Endothelial cell of umbilical vein (primary cell): ENCODE measurements around the gene DAZAP1. TPM values are rescaled to one million over a fixed set of nuclear protein-coding genes. Genes with fewer than 3 reads are reported as not detected.

Source experiments
- BruUV-seq: library from RNA; stranded (reverse); fragments of 400-500 nt; replicated peaks from 2 replicates; lab custom pipeline; 2021; lab: Mats Ljungman, UMichigan
- CTCF ChIA-PET: fragments of 300-600, 350-600 bp; sonication (Branson Sonifier 250); formaldehyde crosslinking; loops from one replicate; lab custom pipeline; 2021; ENCODE audit warnings: antibody characterized with exemption, inconsistent platforms; lab: Charles Lee
- POLR2A ChIA-PET: fragments of 300-600, 350-600 bp; sonication (Branson Sonifier 250); formaldehyde crosslinking; loops from one replicate; lab custom pipeline; 2021; ENCODE audit warnings: antibody characterized with exemption, inconsistent platforms; lab: Charles Lee
- DNase-seq: peaks from one replicate; pipeline ENCODE4 v3.0.0-alpha.2; 2011; ENCODE audit warnings: low read depth, low spot score
- FAIRE-seq: peaks from 2 replicates; lab custom pipeline; 2011; peaks lifted over from hg19 to GRCh38; lab: Jason Lieb, UNC
- H2AFZ ChIP-seq: 2 replicates; pipeline ENCODE4 v1.6.0; 2012; ENCODE audit warnings: low read depth, low read length, control low read depth, inconsistent platforms
- H3K27ac ChIP-seq: 2 replicates; pipeline ENCODE4 v1.5.1; 2011; ENCODE audit warnings: low read depth, mild to moderate bottlenecking, control low read depth, low read length, moderate library complexity; ENCODE audit not compliant: insufficient read depth
- H3K27me3 ChIP-seq, 2 experiments: 2 replicates each; pipeline versions ENCODE4 v1.6.0 to v1.6.1; 2011; ENCODE audit warnings: low read length in 2 of 2, mixed read lengths in 1 of 2; ENCODE audit not compliant: control insufficient read depth in 2 of 2, insufficient read depth in 2 of 2
- H3K36me3 ChIP-seq, 2 experiments: 2 replicates in 1 of 2; 3 replicates in 1 of 2; pipeline ENCODE4 v1.5.1; 2011; ENCODE audit warnings: low read length in 2 of 2, mild to moderate bottlenecking in 1 of 2, moderate library complexity in 1 of 2; ENCODE audit not compliant: control insufficient read depth in 2 of 2, insufficient read depth in 2 of 2; ENCODE audit errors: extremely low read depth in 1 of 2
- H3K4me1 ChIP-seq: 3 replicates; pipeline ENCODE4 v1.5.1; 2011; ENCODE audit warnings: mild to moderate bottlenecking, low read length; ENCODE audit not compliant: control insufficient read depth, insufficient read depth; ENCODE audit errors: extremely low read depth
- H3K4me2 ChIP-seq: 2 replicates; pipeline ENCODE4 v1.6.1; 2011; ENCODE audit warnings: low read length, control low read depth, mixed read lengths; ENCODE audit not compliant: insufficient read depth
- H3K4me3 ChIP-seq, 3 experiments: fragments of 200-600 bp in 1 of 3; sonication (generic), shearing (Covaris generic) in 1 of 3; replicated peaks in 1 of 3; 2 replicates each; pipeline ENCODE4 v1.5.1; 2011 to 2016; ENCODE audit warnings: control low read depth in 3 of 3, low read length in 3 of 3, mild to moderate bottlenecking in 2 of 3, inconsistent platforms in 1 of 3, low read depth in 1 of 3, moderate library complexity in 1 of 3; ENCODE audit not compliant: insufficient read depth in 1 of 3
- H3K79me2 ChIP-seq: 2 replicates; pipeline ENCODE4 v1.6.0; 2012; ENCODE audit warnings: low read length, inconsistent platforms; ENCODE audit not compliant: control insufficient read depth, insufficient read depth
- H3K9ac ChIP-seq: replicated peaks from 2 replicates; pipeline ENCODE3; 2011; ENCODE audit warnings: low read length, control low read depth; ENCODE audit not compliant: insufficient read depth; ENCODE audit errors: extremely low read depth
- H3K9me1 ChIP-seq: replicated peaks from 3 replicates; pipeline ENCODE4 v1.6.0; 2011; ENCODE audit warnings: mild to moderate bottlenecking, low read length; ENCODE audit not compliant: control insufficient read depth, insufficient read depth; ENCODE audit errors: extremely low read depth
- H3K9me3 ChIP-seq: replicated peaks from 2 replicates; pipeline ENCODE4 v1.5.1; 2012; ENCODE audit warnings: low read length, inconsistent platforms; ENCODE audit not compliant: control insufficient read depth, insufficient read depth
- H4K20me1 ChIP-seq: replicated peaks from 2 replicates; pipeline ENCODE3; 2011; ENCODE audit warnings: mild to moderate bottlenecking, low read length; ENCODE audit not compliant: control insufficient read depth, insufficient read depth; ENCODE audit errors: extremely low read depth
- CTCF ChIP-seq, 2 donors: IDR thresholded peaks; 1 replicate in 1 of 2; 2 replicates in 1 of 2; pipeline ENCODE4 v1.5.1; 2011; ENCODE audit warnings: low read length in 2 of 2, mild to moderate bottlenecking in 2 of 2, moderate library complexity in 2 of 2, control low read depth in 1 of 2, inconsistent platforms in 1 of 2, low read depth in 1 of 2; ENCODE audit not compliant: insufficient read depth in 1 of 2; ENCODE audit errors: extremely low read depth in 1 of 2
- EZH2 ChIP-seq: IDR thresholded peaks from 2 replicates; pipeline ENCODE4 v1.6.1; 2012; ENCODE audit warnings: borderline replicate concordance, low read depth, mild to moderate bottlenecking, moderate library complexity, low read length, inconsistent platforms; ENCODE audit not compliant: severe bottlenecking
- FOS ChIP-seq: IDR thresholded peaks from 2 replicates; pipeline ENCODE4 v1.6.1; 2011; ENCODE audit warnings: mild to moderate bottlenecking, low read length, moderate library complexity, borderline replicate concordance; ENCODE audit not compliant: insufficient read depth
- GATA2 ChIP-seq: IDR thresholded peaks from 2 replicates; pipeline ENCODE4 v1.7.0; 2011; ENCODE audit warnings: low read depth, mild to moderate bottlenecking, moderate library complexity, mixed read lengths, low read length; ENCODE audit not compliant: insufficient read length, insufficient read depth
- JUN ChIP-seq: IDR thresholded peaks from 2 replicates; pipeline ENCODE4 v1.6.1; 2011; ENCODE audit warnings: borderline replicate concordance, low read depth; ENCODE audit not compliant: insufficient read length, insufficient read depth
- MAX ChIP-seq: IDR thresholded peaks from 2 replicates; pipeline ENCODE4 v1.6.1; 2011; ENCODE audit not compliant: insufficient read depth, insufficient read length
- MYC ChIP-seq: IDR thresholded peaks from one replicate; pipeline ENCODE4 v1.6.1; 2011; ENCODE audit warnings: mild to moderate bottlenecking, low read depth, low read length
- POLR2A ChIP-seq: IDR thresholded peaks from 2 replicates; pipeline ENCODE4 v1.6.1; 2012; ENCODE audit warnings: low read depth, mild to moderate bottlenecking, control low read depth, low read length
- POLR2AphosphoS5 ChIP-seq: IDR thresholded peaks from 2 replicates; pipeline ENCODE4 v1.6.1; 2012; ENCODE audit warnings: low read depth, mild to moderate bottlenecking, control low read depth, low read length, moderate library complexity; ENCODE audit not compliant: insufficient read depth
- dilution Hi-C: fragments of 300-500 bp; cut with MboI; formaldehyde crosslinking; loops from one replicate; pipeline ENCODE4 v1.15.0; 2019; ENCODE audit warnings: low sequenced_read_pairs; ENCODE audit not compliant: extremely low pct_ligation_motif_present
- intact Hi-C: fragments of 100-400 bp; cut with micrococcal nuclease; formaldehyde crosslinking; loops from one replicate; pipeline ENCODE4 v1.10.0; 2022
- polyA plus RNA-seq, 4 experiments: library from polyadenylated mRNA; depleted of rRNA in 3 of 4; stranded (reverse) in 3 of 4; unstranded in 1 of 4; fragments of >200 nt; gene quantifications; 2 replicates each; pipeline versions ENCODE4 v1.2.1 to v1.2.3, GENCODE V29; 2011 to 2012; ENCODE audit warnings: missing spikeins in 1 of 4
- total RNA-seq: library from RNA; stranded (reverse); gene quantifications from 2 replicates; pipeline ENCODE4 v1.2.3, GENCODE V29; 2021

Gene DAZAP1
- total and polyA plus RNA-seq, 2 donors (not counting 3 experiments of a cell fraction or from before 2014, with no cell fraction given) = 50.1 to 187 TPM

- Histone ChIP-seq H3K4me3 (no peak overlapping the region), H3K4me1 (no peaks in the 10 kb centered on the region), H3K9me3 (no peaks in the 10 kb centered on the region), H3K79me2 (no peaks in the 10 kb centered on the region), H3K27ac (no peak overlapping the region), H3K4me2 (no peak overlapping the region), H4K20me1 (no peaks in the 10 kb centered on the region), H3K9ac (no peak overlapping the region), H3K36me3 (peaks cover 0 to under 1% of the 10 kb centered on the region in 2 experiments), H3K9me1 (no peaks in the 10 kb centered on the region), H2AFZ (no peak overlapping the region), H3K27me3 (peaks cover 30 to 41% of the 10 kb centered on the region in 2 experiments)
- BruUV-seq = no TSS peak
- POLR2A ChIA-PET = no interaction called here
- intact Hi-C loops (no loop called here), dilution Hi-C loops (no loop called here)
- no peak for TF ChIP-seq GATA2
- no peak for TF ChIP-seq MYC
- TF ChIP-seq POLR2A = no peak
- TF ChIP-seq FOS = no peak
- TF ChIP-seq EZH2 = no peak
- no peak for TF ChIP-seq CTCF (IDR thresholded peaks at IDR 0.05; ENCODE audit: extremely low read depth in 1 of 2, insufficient read depth in 1 of 2, low read depth in 1 of 2, low read length in 2 of 2)
- no peak for TF ChIP-seq JUN
- no peak for TF ChIP-seq POLR2AphosphoS5
- no peak for TF ChIP-seq MAX
- CTCF ChIA-PET = no interaction called here
- FAIRE-seq (no peak), DNase-seq (no peak)
Measured at GRCh38 chr19:1447504-1447903, 40.1 kb downstream of the DAZAP1 start.
